Glutamatergic neuron (in vitro differentiated cells): Measurements from ENCODE around the gene USP49. TPM values are rescaled to one million over a fixed set of nuclear protein-coding genes. Genes with fewer than 3 reads are reported as not detected.

Experiments used
- DNase-seq: peaks from one replicate; pipeline ENCODE4 v3.0.0; 2022
- H3K27ac Mint-ChIP-seq: one replicate; pipeline ENCODE4 v1.8.0; 2020; ENCODE audit warnings: mild to moderate bottlenecking, mixed read lengths, inconsistent platforms; ENCODE audit not compliant: unreplicated experiment
- H3K27me3 Mint-ChIP-seq: one replicate; pipeline ENCODE4 v1.8.0; 2020; ENCODE audit warnings: mild to moderate bottlenecking, moderate library complexity, mixed read lengths, inconsistent platforms; ENCODE audit not compliant: unreplicated experiment
- H3K36me3 Mint-ChIP-seq: one replicate; pipeline ENCODE4 v1.8.0; 2020; ENCODE audit warnings: mild to moderate bottlenecking, mixed read lengths, inconsistent platforms; ENCODE audit not compliant: unreplicated experiment
- H3K4me1 Mint-ChIP-seq: one replicate; pipeline ENCODE4 v1.8.0; 2020; ENCODE audit warnings: mild to moderate bottlenecking, low read depth, mixed read lengths, inconsistent platforms; ENCODE audit not compliant: unreplicated experiment
- H3K4me3 Mint-ChIP-seq: one replicate; pipeline ENCODE4 v1.8.0; 2020; ENCODE audit warnings: mild to moderate bottlenecking, mixed read lengths, inconsistent platforms; ENCODE audit not compliant: unreplicated experiment
- H3K9me3 Mint-ChIP-seq: one replicate; pipeline ENCODE4 v1.8.0; 2020; ENCODE audit warnings: mild to moderate bottlenecking, moderate library complexity, mixed read lengths, inconsistent platforms; ENCODE audit not compliant: unreplicated experiment
- CTCF ChIP-seq: fragments of 200-600 bp; sonication (generic); IDR thresholded peaks from one replicate; pipeline ENCODE4 v1.5.0; 2021; ENCODE audit not compliant: partially characterized antibody, unreplicated experiment
- total RNA-seq: library from RNA; stranded (reverse); fragmentation: NEBNext Ultra II Directional; extraction: Animal tissue kit (Norgen Biotek cat#: 25700); gene quantifications from one replicate; pipeline ENCODE4 v1.2.1, GENCODE V29; 2021; ENCODE audit not compliant: unreplicated experiment

USP49 gene
- total RNA-seq, 1 donor from 2014 or later, result 14.7 TPM

- H3K36me3 Mint-ChIP-seq, result peaks cover 10% of the 10 kb centered on the region
- no peak for DNase-seq
- no peaks in the 10 kb centered on the region for H3K9me3 Mint-ChIP-seq
- H3K4me1 Mint-ChIP-seq, result peaks cover 4% of the 10 kb centered on the region
- H3K4me3 Mint-ChIP-seq, result no peak overlapping the region
- no peaks in the 10 kb centered on the region for H3K27me3 Mint-ChIP-seq
- no peak for TF ChIP-seq CTCF
- H3K27ac Mint-ChIP-seq, result no peak overlapping the region
Observed at GRCh38 chr6:41836022-41836659, 59.0 kb downstream of the USP49 start.

GRCh38 chr6:41832263-41832662 lies 62.9 kb downstream of the USP49 start:
- DNase-seq, result no peak
- TF ChIP-seq CTCF, result no peak
- H3K27me3 Mint-ChIP-seq, result no peaks in the 10 kb centered on the region
- no peaks in the 10 kb centered on the region for H3K9me3 Mint-ChIP-seq
- peaks cover 7% of the 10 kb centered on the region for H3K36me3 Mint-ChIP-seq
- H3K4me3 Mint-ChIP-seq, result no peak overlapping the region
- H3K4me1 Mint-ChIP-seq, result no peaks in the 10 kb centered on the region
- no peak overlapping the region for H3K27ac Mint-ChIP-seq

GRCh38 chr6:41826343-41827022 lies 68.7 kb downstream of the USP49 start:
- DNase-seq, result no peak
- Mint-ChIP-seq H3K36me3 (no peaks in the 10 kb centered on the region), H3K27ac (no peak overlapping the region), H3K27me3 (no peaks in the 10 kb centered on the region), H3K4me3 (no peak overlapping the region), H3K9me3 (no peaks in the 10 kb centered on the region), H3K4me1 (no peaks in the 10 kb centered on the region)
- no peak for TF ChIP-seq CTCF

GRCh38 chr6:41824571-41825569 lies 70.3 kb downstream of the USP49 start:
- Mint-ChIP-seq H3K36me3 (no peaks in the 10 kb centered on the region), H3K4me1 (no peaks in the 10 kb centered on the region), H3K9me3 (no peaks in the 10 kb centered on the region), H3K27ac (no peak overlapping the region), H3K4me3 (no peak overlapping the region), H3K27me3 (no peaks in the 10 kb centered on the region)
- no peak for TF ChIP-seq CTCF
- DNase-seq, result no peak
